Activated CD8-positive, alpha-beta T cell treated with anti-CD3 and anti-CD28 coated beads, Interleukin-2, amount 10 ng/mL, durations not matched to agents 7 days and 5 days (primary cell): Measurements from ENCODE around the gene APBA1. TPM values are rescaled to one million over a fixed set of nuclear protein-coding genes. Genes with fewer than 3 reads are reported as not detected.

ENCODE experiments used
- ATAC-seq: fragments of 150-1000 bp; cut with Tn5 transposase; one replicate; pipeline ENCODE4 v1.10.0; 2021; ENCODE audit warnings: moderate library complexity
- CTCF ChIA-PET: fragments of 350-600 bp; sonication (Branson Sonifier 250); formaldehyde crosslinking; loops from one replicate; lab custom pipeline; 2021; ENCODE audit warnings: antibody characterized with exemption; lab: Charles Lee
- POLR2A ChIA-PET: fragments of 350-600 bp; sonication (Branson Sonifier 250); formaldehyde crosslinking; loops from one replicate; lab custom pipeline; 2021; ENCODE audit warnings: antibody characterized with exemption; lab: Charles Lee
- DNase-seq: peaks from one replicate; pipeline ENCODE4 v3.0.0-alpha.2; 2020
- H3K27ac Mint-ChIP-seq: one replicate; pipeline ENCODE4 v1.8.0; 2021; ENCODE audit warnings: mild to moderate bottlenecking, mixed read lengths
- H3K27me3 Mint-ChIP-seq: one replicate; pipeline ENCODE4 v1.8.0; 2021; ENCODE audit warnings: low read depth, mixed read lengths
- H3K36me3 Mint-ChIP-seq: one replicate; pipeline ENCODE4 v1.8.0; 2021; ENCODE audit warnings: low read depth, mixed read lengths
- H3K4me1 Mint-ChIP-seq: one replicate; pipeline ENCODE4 v1.8.0; 2021; ENCODE audit warnings: low read depth, mixed read lengths
- H3K4me3 Mint-ChIP-seq: one replicate; pipeline ENCODE4 v1.8.0; 2021; ENCODE audit warnings: mild to moderate bottlenecking, mixed read lengths
- H3K9me3 Mint-ChIP-seq: one replicate; pipeline ENCODE4 v1.8.0; 2022; ENCODE audit warnings: mixed read lengths; ENCODE audit not compliant: insufficient read depth
- total RNA-seq, 2 experiments: library from RNA; stranded (reverse); gene quantifications; one replicate each; pipeline ENCODE4 v1.2.3, GENCODE V29; 2021

APBA1 gene
- total RNA-seq, 2 experiments from 2014 or later: 0.13 TPM

DNA sequence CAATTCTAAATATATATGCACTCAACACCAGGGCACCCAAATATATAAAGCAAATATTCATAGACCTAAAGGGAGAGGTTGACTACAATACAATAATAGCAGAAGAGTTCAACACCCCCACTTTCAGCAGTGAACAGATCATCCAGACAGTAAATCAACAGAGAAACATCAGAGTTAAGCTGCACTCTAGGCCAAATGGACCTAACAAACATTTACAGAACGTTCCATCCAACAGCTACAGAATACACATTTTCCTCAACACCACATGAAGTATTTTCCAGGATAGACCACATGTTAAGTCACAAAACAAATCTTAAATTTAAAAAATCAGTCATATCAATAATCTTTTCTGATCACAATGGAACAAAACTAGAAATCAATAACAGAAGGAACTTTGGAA, 18.9 kb downstream of the APBA1 start:
- no peaks in the 10 kb centered on the region for H3K9me3 Mint-ChIP-seq
- no peak overlapping the region for H3K4me3 Mint-ChIP-seq
- CTCF ChIA-PET: interaction anchor here (0.9 kb wide), 1 partner anchor 14 kb away, joined by 3 read pairs; no protein-coding TSS in a partner anchor
- DNase-seq (no peak), ATAC-seq (no peak)
- H3K36me3 Mint-ChIP-seq: no peaks in the 10 kb centered on the region
- POLR2A ChIA-PET: no interaction called here
- H3K27ac Mint-ChIP-seq: no peak overlapping the region
- peaks cover 11% of the 10 kb centered on the region for H3K27me3 Mint-ChIP-seq
- peaks cover 3% of the 10 kb centered on the region for H3K4me1 Mint-ChIP-seq

DNA sequence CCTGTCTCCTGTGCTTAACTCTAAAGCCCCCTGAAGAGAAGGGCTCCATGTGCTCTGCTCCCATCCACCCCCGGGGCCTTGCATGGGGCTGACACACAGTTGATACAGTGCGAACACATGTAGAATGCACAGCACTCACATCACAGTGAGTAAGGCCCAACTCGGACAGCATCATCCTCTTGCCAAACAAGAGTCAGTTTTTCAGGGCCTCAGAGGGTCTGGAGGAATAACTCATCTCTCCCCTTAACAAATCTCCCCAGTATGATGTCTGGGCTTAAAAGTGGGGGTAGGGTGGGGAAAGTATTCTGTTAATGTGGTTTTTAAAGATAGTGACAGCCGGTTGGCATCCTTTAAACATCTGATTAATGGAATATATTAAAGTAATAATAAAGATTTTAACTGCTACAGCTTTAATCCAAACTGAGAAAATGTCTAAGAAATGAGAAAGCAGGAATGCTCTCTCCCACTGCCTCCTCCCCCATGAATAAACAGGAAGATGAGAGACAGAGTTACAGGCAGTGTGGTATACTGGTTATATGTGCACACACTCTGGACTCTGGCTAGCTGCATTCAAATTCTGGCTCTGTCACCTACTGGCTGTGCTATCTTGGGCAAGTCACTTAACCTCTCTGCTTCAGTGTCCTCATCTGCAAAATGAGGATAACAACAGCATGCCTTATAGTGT, 22.5 kb downstream of the APBA1 start:
- ATAC-seq (no peak), DNase-seq (no peak)
- ChIA-PET CTCF (no interaction called here), POLR2A (no interaction called here)
- Mint-ChIP-seq H3K27me3 (peaks cover 15% of the 10 kb centered on the region), H3K4me1 (peaks cover 3% of the 10 kb centered on the region), H3K36me3 (no peaks in the 10 kb centered on the region), H3K27ac (no peak overlapping the region), H3K4me3 (no peak overlapping the region), H3K9me3 (no peaks in the 10 kb centered on the region)

- Mint-ChIP-seq H3K4me3 (no peak overlapping the region), H3K9me3 (no peaks in the 10 kb centered on the region), H3K36me3 (no peaks in the 10 kb centered on the region), H3K4me1 (peaks cover 3% of the 10 kb centered on the region), H3K27ac (no peak overlapping the region), H3K27me3 (peaks cover 11% of the 10 kb centered on the region)
- ChIA-PET POLR2A (no interaction called here), CTCF (no interaction called here)
- ATAC-seq (no peak), DNase-seq (no peak)
Observed at GRCh38 chr9:69647804-69648203, 24.4 kb downstream of the APBA1 start.

DNA sequence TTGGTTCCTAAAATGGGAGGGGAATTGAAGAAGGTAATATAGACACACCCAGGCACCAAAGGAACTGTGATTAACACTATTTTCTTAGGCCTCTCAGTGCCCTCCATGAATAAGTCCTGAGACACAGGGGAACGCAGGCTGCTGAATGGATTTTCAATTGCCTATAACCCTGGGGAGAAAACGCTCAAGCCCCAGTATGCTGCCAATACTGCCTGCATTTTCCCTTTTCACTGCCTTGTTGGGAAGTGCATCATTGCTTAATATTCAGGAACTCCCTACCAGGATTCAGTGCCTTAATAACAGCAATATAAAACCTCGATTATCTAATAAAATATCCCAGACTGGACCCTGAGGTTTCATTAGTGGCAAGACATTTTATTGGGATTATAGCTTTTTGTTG, 25.4 kb downstream of the APBA1 start:
- Mint-ChIP-seq H3K9me3 (no peaks in the 10 kb centered on the region), H3K27ac (no peak overlapping the region), H3K36me3 (no peaks in the 10 kb centered on the region), H3K27me3 (peaks cover 11% of the 10 kb centered on the region), H3K4me1 (no peaks in the 10 kb centered on the region), H3K4me3 (no peak overlapping the region)
- DNase-seq (no peak), ATAC-seq (no peak)
- POLR2A ChIA-PET: no interaction called here
- CTCF ChIA-PET: no interaction called here

DNA sequence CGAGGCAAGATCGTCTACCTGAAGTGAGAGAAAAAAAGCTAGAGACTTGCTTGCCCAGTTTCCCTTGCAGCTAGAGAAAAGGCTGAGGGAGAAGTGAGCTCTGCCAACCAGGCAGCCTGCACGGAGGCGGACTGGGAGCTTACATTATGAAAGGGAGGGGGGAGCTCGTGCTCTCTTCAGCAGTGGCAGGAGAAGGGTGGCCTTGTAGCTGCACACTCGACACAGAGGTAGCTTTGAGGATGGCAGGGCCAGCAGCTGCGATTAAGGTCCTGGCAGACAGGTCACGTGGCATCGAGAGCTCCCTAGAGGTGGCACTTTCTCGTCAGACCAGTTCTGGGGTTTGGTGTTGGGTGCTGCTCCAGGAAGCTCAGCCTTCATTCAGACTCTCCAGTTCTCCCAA, 26.7 kb downstream of the APBA1 start:
- CTCF ChIA-PET: no interaction called here
- H3K4me1 Mint-ChIP-seq: no peaks in the 10 kb centered on the region
- H3K4me3 Mint-ChIP-seq: no peak overlapping the region

GRCh38 chr9:69643098-69643497, 29.1 kb downstream of the APBA1 start:
- H3K4me3 Mint-ChIP-seq: no peak overlapping the region
- H3K36me3 Mint-ChIP-seq: no peaks in the 10 kb centered on the region
- CTCF ChIA-PET: interaction anchor here (1.7 kb wide), 1 partner anchor 221 kb away, joined by 3 read pairs; no protein-coding TSS in a partner anchor
- H3K27me3 Mint-ChIP-seq: peaks cover 7% of the 10 kb centered on the region
- H3K9me3 Mint-ChIP-seq: no peaks in the 10 kb centered on the region
- H3K4me1 Mint-ChIP-seq: no peaks in the 10 kb centered on the region
- ATAC-seq (no peak), DNase-seq (no peak)
- POLR2A ChIA-PET: no interaction called here
- no peak overlapping the region for H3K27ac Mint-ChIP-seq

More for the DNA sequence above, 26.7 kb downstream of the APBA1 start:
- DNase-seq (no peak), ATAC-seq (no peak)
- H3K27ac Mint-ChIP-seq: no peak overlapping the region
- peaks cover 11% of the 10 kb centered on the region for H3K27me3 Mint-ChIP-seq
- no peaks in the 10 kb centered on the region for H3K36me3 Mint-ChIP-seq
- H3K9me3 Mint-ChIP-seq: no peaks in the 10 kb centered on the region
- POLR2A ChIA-PET: no interaction called here

DNA sequence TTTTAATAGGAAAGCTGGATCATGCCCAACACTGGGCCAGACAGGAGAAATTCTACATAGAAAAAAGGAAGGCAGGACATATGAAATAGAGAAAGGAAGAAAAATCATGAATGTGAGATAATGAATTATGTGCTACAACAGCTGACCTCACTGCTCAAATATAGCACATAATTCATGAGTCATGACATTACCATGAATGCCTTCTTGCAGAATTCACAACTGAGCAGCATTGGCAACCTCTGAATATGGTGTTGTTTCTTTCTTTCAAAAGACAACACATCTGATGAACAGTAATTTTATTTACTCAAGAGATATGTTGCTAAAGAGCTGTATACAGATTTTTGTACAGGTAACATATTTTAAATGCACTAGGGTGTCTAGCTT, 34.4 kb downstream of the APBA1 start:
- no peaks in the 10 kb centered on the region for H3K9me3 Mint-ChIP-seq
- ATAC-seq (no peak), DNase-seq (no peak)
- H3K4me1 Mint-ChIP-seq: no peaks in the 10 kb centered on the region
- peaks cover 8% of the 10 kb centered on the region for H3K27me3 Mint-ChIP-seq
- H3K4me3 Mint-ChIP-seq: no peak overlapping the region
- no peak overlapping the region for H3K27ac Mint-ChIP-seq
- ChIA-PET POLR2A (no interaction called here), CTCF (no interaction called here)
- H3K36me3 Mint-ChIP-seq: no peaks in the 10 kb centered on the region

DNA sequence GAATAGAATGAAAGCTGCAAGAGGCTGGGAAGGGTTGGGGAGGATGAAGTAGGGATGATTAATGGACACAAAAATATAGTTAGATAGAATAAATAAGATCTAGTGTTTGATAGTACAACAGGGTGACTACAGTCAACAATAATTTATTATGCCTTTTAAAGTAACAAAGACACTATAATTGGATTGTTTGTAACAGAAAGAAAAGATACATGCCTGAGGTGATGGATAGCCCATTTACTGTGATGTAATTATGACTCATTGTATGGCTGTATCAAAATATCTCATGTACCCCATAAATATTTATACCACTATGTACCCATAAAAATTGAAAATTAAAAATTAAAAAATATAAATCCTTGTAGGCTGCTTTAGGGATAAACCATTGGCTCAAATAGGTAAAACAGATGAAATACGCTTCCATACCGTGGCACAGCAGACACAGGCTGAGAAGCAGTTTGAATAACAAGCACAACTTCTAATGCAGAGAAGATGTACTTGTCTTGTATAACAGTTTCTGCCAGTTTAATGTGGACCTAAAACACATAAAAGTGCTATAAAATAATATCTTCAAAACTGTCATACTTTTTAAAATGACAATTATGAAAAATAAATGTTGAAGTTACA, 34.9 kb downstream of the APBA1 start:
- POLR2A ChIA-PET: no interaction called here

DNA sequence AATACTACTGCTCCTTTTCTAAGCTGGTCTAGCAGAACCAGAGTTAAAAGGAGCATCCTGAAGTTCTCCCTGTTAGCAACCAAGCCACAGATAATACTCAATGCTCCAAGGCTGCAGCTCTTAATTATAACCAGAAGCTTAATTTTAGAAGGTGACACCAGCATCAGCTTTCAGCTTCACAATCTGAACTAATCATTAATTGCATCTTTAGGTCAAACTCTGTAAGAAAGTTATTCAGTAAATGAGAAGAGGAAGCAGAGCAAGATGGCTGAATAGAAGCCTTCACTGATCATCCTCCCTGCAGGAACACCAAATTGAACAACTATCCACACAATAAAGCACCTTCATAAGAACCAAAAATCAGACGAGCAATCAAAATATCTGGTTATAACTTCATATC, 38.5 kb downstream of the APBA1 start:
- DNase-seq (no peak), ATAC-seq (no peak)
- H3K36me3 Mint-ChIP-seq: no peaks in the 10 kb centered on the region
- H3K27ac Mint-ChIP-seq: no peak overlapping the region
- H3K4me3 Mint-ChIP-seq: no peak overlapping the region
- ChIA-PET CTCF (no interaction called here), POLR2A (no interaction called here)
- H3K27me3 Mint-ChIP-seq: peaks cover 5% of the 10 kb centered on the region
- no peaks in the 10 kb centered on the region for H3K9me3 Mint-ChIP-seq
- no peaks in the 10 kb centered on the region for H3K4me1 Mint-ChIP-seq

More for the DNA sequence above, 34.9 kb downstream of the APBA1 start:
- Mint-ChIP-seq H3K27me3 (peaks cover 8% of the 10 kb centered on the region), H3K4me1 (no peaks in the 10 kb centered on the region), H3K4me3 (no peak overlapping the region), H3K36me3 (no peaks in the 10 kb centered on the region), H3K27ac (no peak overlapping the region), H3K9me3 (no peaks in the 10 kb centered on the region)
- ATAC-seq: no peak
- CTCF ChIA-PET: no interaction called here
- no peak for DNase-seq

DNA sequence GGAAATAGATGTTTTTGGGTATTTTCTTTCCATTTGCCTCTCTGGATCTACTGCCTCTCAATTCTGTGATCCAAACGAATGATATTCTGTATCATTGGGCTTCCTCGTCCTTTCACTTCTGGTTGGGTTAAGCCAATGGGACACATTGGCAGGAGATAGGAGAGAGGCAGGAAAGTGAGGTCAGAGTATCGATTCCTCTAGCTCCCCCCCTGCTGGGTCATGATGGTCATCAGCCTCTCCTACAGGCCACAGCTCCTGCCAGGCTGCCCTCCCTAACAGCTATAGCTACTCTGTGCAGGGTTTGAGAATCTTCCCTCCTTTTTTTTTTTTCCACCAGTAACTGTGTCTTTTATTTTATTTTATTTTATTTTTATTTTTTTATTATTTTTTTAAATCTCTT, 39.4 kb downstream of the APBA1 start:
- CTCF ChIA-PET: no interaction called here
- DNase-seq (no peak), ATAC-seq (no peak)
- peaks cover 5% of the 10 kb centered on the region for H3K27me3 Mint-ChIP-seq
- no peaks in the 10 kb centered on the region for H3K4me1 Mint-ChIP-seq
- H3K36me3 Mint-ChIP-seq: no peaks in the 10 kb centered on the region
- H3K27ac Mint-ChIP-seq: no peak overlapping the region
- POLR2A ChIA-PET: no interaction called here
- no peak overlapping the region for H3K4me3 Mint-ChIP-seq
- no peaks in the 10 kb centered on the region for H3K9me3 Mint-ChIP-seq

DNA sequence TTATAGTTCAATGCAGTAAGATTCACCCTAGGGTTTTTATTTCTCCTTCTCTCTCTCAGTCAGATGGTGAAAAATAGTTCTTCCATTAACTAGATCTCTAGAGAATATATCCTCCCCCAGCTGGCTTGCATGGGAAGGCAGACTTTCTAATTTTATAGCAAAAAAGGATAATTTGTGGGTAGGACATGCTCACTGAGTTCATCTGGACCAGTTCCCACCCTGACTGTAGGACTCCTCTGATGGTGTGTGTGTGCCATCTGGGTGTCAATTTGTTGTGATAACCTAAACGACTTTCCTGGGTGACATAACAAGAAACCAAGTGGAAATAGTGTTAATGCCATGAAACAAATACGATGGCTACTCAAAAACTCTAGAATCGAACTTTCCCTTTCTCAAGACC, 44.9 kb downstream of the APBA1 start:
- ChIA-PET POLR2A (no interaction called here), CTCF (no interaction called here)
- Mint-ChIP-seq H3K27me3 (peaks cover 5% of the 10 kb centered on the region), H3K36me3 (no peaks in the 10 kb centered on the region), H3K27ac (no peak overlapping the region), H3K4me3 (no peak overlapping the region), H3K9me3 (no peaks in the 10 kb centered on the region), H3K4me1 (no peaks in the 10 kb centered on the region)
- no peak for ATAC-seq
- DNase-seq: no peak

- DNase-seq (no peak), ATAC-seq (no peak)
- H3K27ac Mint-ChIP-seq: no peak overlapping the region
- CTCF ChIA-PET: no interaction called here
- H3K36me3 Mint-ChIP-seq: no peaks in the 10 kb centered on the region
- H3K27me3 Mint-ChIP-seq: peaks cover 5% of the 10 kb centered on the region
- POLR2A ChIA-PET: no interaction called here
- H3K4me1 Mint-ChIP-seq: no peaks in the 10 kb centered on the region
- H3K9me3 Mint-ChIP-seq: no peaks in the 10 kb centered on the region
- no peak overlapping the region for H3K4me3 Mint-ChIP-seq
Observed at GRCh38 chr9:69623276-69623675, 48.9 kb downstream of the APBA1 start.
